Cerebellar cortex (tissue), 1 donor: ENCODE results near the gene CGB3.

Experiments
- DNase-seq: peaks from one replicate; pipeline ENCODE4 v3.0.0-alpha.2; 2015; ENCODE audit warnings: low spot score

Gene CGB3

DNA sequence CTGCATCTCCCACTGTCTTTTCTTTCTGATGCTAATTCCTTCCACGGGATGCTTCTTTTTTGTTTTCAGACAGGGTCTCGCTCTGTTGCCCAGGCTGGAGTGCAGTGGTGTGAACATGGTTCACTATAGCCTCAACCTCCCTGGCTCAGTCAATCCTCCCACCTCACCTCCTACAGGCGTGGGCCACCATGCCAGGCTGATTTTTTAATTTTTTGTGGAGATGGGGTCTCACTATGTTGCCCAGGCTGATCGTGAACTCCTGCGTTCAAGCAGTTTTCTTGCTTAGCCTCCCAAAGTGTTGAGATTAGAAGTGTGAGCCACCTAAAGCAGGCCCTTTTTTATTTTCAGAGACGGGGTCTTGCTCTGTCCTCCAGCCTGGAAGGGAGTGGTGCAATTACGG lies 35.8 kb downstream of the CGB3 start:
- DNase-seq: no peak

DNA sequence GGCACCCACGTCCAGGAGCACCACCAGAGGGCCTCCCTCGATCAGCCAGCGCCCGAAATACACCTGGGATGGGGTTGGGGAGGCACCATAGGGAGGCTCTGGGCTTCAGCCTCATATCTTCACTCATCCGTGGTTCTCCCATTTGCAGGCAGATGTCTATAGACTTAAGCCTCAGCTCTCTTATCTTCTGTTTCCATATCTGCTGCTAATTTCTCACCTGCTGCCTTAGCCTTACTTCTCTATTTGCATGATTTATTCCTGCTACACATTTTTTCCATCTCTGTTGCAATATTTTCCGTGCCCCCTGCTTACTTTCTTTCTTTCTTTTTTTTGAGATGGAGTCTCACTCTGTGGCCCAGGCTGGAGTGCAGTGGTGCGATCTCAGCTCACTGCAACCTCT lies 36.8 kb downstream of the CGB3 start:
- no peak for DNase-seq

DNA sequence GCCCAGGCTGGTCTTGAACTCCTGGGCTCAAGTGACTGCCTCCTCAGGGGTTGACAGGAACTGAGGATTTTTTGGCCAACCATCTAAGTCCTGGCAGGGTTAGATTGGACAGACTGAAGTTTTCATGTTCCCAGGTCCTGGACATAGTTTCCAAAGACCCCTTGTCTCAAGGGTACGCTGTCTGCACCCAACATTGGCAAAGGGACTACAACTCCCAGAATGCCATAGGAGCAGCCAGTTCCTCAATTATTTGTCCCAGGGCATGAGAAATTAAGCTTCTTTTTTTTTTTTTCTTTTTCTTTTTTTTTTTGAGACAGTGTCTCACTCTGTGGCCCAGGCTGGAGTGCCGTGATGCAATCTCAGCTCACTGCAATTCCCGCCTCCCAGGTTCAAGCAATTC lies 37.9 kb downstream of the CGB3 start:
- DNase-seq: no peak

DNA sequence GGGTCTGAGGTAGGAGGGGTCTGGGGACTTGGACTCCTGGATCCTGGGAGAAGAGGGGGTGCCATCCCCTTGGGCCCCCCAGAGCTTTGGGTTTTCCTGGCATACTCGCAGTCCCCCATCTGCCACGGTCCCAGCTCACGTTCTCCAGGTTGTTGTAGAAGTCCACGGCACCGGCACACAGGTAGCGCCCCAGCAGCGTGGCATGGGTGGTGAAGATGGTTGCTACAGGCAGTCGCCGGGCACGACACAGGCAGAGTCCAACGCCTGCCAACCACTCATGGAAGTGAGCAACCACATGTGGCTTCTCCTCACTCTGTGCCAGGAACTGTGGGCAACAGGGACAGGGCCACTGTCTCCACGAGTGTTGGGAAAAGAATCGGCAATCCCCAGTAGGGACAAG lies 38.4 kb downstream of the CGB3 start:
- no peak for DNase-seq

DNA sequence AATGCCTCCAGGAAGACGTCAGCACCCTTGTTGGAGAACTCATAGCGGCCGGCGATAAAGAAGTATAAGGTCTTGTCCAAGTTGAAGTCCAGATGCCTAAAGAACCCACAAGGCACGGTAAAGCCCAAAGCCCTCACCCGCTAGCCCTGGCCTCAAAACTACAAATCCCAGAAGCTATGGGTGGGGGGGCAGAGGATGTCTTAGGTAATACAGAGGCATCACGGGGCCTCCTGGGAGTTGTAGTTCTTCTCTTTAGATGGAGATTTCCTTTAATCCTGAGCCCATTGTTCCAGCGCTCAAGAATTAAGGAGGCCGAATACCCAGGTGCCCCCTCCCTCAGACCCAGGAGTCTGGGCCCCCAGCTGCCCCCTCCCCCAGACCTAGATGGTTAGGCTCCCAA lies 41.9 kb downstream of the CGB3 start:
- DNase-seq: no peak

DNA sequence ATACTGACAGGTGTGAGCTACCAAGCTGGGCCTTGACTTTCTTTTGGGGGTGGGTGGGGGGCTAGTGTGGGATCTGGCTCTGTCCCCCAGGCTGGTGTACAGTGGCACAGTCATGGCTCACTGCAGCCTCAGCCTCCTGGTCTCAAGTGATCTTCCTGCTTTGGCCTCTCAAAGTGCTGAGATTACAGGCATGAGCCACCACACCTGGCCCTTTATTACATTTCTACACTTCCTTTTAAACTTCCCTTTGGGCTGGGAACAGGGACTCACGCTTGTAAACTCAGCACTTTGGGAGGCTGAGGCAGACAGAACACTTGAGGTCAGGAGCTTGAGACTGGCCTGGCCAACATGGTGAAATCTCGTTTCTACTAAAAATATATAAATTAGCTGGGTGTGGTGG lies 47.1 kb downstream of the CGB3 start:
- no peak for DNase-seq

DNA sequence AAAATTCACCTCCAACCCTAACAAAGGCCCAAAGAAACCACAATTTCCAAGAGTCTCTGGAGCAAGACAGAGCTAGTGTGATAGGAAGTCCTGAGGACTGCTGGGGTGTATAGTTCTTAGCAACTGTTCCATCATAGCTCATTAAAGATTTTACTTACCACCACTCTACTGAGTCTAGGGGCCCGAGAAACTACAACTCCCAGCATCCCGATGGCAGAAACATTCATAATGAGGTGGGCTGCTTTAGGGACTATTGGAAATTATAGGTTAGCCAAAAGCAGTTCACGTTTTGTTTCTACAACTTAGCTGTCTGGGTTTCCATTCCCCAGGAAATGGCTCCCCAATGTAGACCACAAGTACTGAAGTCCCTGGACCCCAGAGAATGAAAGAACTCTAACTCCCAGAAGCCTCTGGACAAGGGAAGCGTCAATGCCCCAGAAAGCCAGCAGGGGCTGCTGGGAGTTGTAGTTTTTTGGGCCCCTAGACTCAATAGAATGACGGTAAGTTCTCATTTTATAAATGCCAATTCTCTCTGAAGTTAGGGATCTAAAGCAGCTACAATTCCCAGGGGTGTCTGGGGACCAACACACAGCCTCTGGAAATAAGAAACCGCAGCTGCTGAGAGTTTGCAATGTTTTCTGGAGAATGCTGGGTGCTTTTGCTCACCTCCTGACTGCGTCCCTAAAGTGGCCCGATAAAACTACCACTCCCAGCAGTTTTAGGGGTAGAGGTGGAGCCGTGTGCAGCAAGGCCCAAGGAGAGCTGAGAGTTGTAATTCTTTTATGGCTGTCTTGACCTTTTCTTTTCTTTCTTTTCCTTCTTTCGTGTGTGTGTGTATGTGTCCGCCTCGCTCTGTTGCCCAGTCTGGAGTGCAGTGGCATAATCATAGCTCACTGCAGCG lies 47.9 kb downstream of the CGB3 start:
- peak; percentile 76 for DNase-seq
